Mammary epithelial cell (primary cell): ENCODE results near the gene FOXI3.

ENCODE experiments used
- EZH2 ChIP-seq: IDR thresholded peaks from 2 replicates; pipeline ENCODE4 v1.6.1; 2012; ENCODE audit warnings: low read length, inconsistent platforms, borderline replicate concordance
- TF ChIP-seq, protein P1 (sequence below), 2 donors: IDR thresholded peaks in 1 of 2; conservative IDR thresholded peaks in 1 of 2; 2 replicates each; pipeline ENCODE4 v1.5.1; 2011 to 2012; ENCODE audit warnings: inconsistent platforms in 2 of 2, low read length in 2 of 2, mild to moderate bottlenecking in 2 of 2, control low read depth in 1 of 2, low read depth in 1 of 2; ENCODE audit not compliant: insufficient read depth in 1 of 2; ENCODE audit errors: extremely low read depth in 1 of 2

DNA sequence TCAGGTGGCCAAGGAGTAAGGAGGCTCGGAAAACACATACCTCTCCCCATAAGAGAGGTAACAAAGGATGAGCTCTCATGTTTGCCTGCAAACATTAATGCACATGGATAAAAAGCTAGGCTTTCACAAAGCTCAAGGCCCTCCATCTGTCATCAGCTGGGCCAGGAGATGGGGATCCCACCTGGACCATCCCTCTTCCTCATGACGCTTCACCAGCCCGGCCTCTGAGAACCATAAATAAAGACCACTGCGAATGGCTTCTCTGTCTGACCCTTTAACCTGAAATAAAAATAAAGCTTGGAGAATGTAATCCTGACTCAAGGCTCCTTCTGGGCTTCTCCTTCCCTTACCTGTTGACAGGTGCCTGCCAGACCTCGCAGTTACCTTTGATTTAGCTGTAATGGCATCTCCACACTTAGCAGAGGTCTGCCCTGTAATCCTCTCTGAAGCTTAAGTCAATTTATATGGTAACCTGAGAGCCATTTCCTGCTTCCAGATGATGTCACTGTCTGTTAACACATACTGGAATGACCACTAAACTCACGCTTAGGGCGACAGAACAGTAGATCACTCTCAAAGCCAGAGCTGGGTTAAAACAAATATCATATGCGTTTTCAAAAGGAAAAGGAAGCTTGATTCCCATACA lies 29.3 kb upstream of the FOXI3 start:
- TF ChIP-seq, protein P1, sequence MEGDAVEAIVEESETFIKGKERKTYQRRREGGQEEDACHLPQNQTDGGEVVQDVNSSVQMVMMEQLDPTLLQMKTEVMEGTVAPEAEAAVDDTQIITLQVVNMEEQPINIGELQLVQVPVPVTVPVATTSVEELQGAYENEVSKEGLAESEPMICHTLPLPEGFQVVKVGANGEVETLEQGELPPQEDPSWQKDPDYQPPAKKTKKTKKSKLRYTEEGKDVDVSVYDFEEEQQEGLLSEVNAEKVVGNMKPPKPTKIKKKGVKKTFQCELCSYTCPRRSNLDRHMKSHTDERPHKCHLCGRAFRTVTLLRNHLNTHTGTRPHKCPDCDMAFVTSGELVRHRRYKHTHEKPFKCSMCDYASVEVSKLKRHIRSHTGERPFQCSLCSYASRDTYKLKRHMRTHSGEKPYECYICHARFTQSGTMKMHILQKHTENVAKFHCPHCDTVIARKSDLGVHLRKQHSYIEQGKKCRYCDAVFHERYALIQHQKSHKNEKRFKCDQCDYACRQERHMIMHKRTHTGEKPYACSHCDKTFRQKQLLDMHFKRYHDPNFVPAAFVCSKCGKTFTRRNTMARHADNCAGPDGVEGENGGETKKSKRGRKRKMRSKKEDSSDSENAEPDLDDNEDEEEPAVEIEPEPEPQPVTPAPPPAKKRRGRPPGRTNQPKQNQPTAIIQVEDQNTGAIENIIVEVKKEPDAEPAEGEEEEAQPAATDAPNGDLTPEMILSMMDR (conservative IDR thresholded peaks at IDR 0.05 in 1 of 2, IDR thresholded peaks at IDR 0.05 in 1 of 2; ENCODE audit: extremely low read depth in 1 of 2, insufficient read depth in 1 of 2, low read depth in 1 of 2, low read length in 2 of 2) = no peak
- TF ChIP-seq EZH2 = no peak
